Measurements from ENCODE around the gene PPP3CA.

- TF ChIP-seq POLR2A (IDR thresholded peaks at IDR 0.05) (no peak), CTCF (IDR thresholded peaks at IDR 0.05) (no peak)
These were observed 65.1 kb downstream of the PPP3CA start for GRCh38 chr4:101282076-101282844.

Measured in lower leg skin (tissue), 3 donors.